ENCODE results near the gene CRTAC1.
A peak's percentile ranks its signal among the peaks of the same experiment; 100 is the strongest.

CRTAC1 gene

GRCh38 chr10:97830064-97830463 is 200.4 kb downstream of the CRTAC1 start:
- H3K36me3 Mint-ChIP-seq: peaks cover 2% of the 10 kb centered on the region
- H3K27me3 Mint-ChIP-seq: no peaks in the 10 kb centered on the region
- no peaks in the 10 kb centered on the region for H3K9me3 Mint-ChIP-seq (ENCODE audit: low read depth)
- H3K4me3 Mint-ChIP-seq: no peak overlapping the region
- peaks cover 24% of the 10 kb centered on the region for H3K4me1 Mint-ChIP-seq (ENCODE audit: low read depth)
- H3K27ac Mint-ChIP-seq: no peak overlapping the region

GRCh38 chr10:97828721-97829120 is 201.7 kb downstream of the CRTAC1 start:
- H3K27me3 Mint-ChIP-seq: no peaks in the 10 kb centered on the region
- peak overlapping the region; percentile 52 for H3K4me3 Mint-ChIP-seq
- no peaks in the 10 kb centered on the region for H3K9me3 Mint-ChIP-seq (ENCODE audit: low read depth)
- peaks cover 3% of the 10 kb centered on the region for H3K36me3 Mint-ChIP-seq
- H3K4me1 Mint-ChIP-seq (ENCODE audit: low read depth): peaks cover 24% of the 10 kb centered on the region
- H3K27ac Mint-ChIP-seq: no peak overlapping the region

DNA sequence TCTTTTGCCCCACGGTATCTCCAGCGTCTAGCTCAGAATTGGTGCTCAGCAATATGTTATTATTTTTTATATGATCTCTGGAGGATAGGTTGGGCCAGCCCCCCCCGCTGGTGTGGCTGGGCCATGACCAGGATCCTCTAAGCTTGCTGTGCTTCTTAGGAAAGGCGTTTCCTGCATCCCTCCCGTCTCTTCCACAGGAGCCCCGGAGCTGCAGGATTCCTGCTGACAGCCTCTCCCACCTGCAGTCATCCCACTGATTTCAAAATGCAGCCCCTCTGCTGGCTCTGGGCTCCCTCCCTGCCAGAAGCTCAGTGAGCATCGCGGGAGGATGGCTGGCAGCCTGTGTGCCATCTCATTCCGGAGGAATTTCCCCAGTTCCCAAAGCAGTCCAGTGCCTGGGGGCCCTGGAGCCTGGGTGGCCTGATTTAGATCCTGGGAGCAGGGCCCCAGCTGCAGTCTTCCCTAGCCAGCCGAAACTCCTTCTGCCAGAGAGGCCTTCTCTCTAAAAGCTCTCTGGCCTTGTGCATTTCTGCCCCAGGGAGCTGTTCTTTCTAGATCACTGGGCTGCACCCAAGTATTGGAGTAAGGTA is 202.6 kb downstream of the CRTAC1 start:
- Mint-ChIP-seq H3K27ac (no peak overlapping the region), H3K27me3 (no peaks in the 10 kb centered on the region), H3K4me1 (ENCODE audit: low read depth) (peaks cover 24% of the 10 kb centered on the region), H3K4me3 (no peak overlapping the region), H3K9me3 (ENCODE audit: low read depth) (no peaks in the 10 kb centered on the region), H3K36me3 (peaks cover 4% of the 10 kb centered on the region)

GRCh38 chr10:97826892-97827291 is 203.5 kb downstream of the CRTAC1 start:
- Mint-ChIP-seq H3K27ac (no peak overlapping the region), H3K4me3 (no peak overlapping the region), H3K9me3 (ENCODE audit: low read depth) (no peaks in the 10 kb centered on the region), H3K36me3 (peaks cover 3% of the 10 kb centered on the region), H3K27me3 (no peaks in the 10 kb centered on the region), H3K4me1 (ENCODE audit: low read depth) (peaks cover 24% of the 10 kb centered on the region)

- Mint-ChIP-seq H3K36me3 (peaks cover 2% of the 10 kb centered on the region), H3K27me3 (no peaks in the 10 kb centered on the region), H3K4me3 (no peak overlapping the region), H3K9me3 (ENCODE audit: low read depth) (no peaks in the 10 kb centered on the region), H3K27ac (no peak overlapping the region), H3K4me1 (ENCODE audit: low read depth) (peaks cover 21% of the 10 kb centered on the region)
These were observed 205.2 kb downstream of the CRTAC1 start for GRCh38 chr10:97825020-97825760.

DNA sequence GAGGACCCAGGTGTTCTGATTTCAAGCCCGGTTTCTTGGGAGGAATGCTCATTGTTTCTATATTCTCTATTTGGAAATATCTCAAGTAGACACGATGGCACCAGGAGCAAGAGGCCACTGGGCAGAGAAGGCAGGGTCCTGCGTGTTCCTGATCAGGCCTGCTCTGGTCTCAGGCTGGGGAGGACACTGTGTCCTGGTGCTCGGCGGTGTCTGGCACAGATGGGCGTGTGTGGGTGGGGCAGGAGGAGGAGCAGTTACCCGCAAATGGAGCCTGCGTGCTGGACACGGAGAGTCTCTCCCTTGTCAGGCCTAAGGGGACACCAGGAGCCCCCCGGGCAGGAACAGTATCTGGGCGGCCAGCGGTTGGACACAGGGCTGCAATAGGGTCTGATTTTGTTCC is 206.7 kb downstream of the CRTAC1 start:
- Mint-ChIP-seq H3K27me3 (no peaks in the 10 kb centered on the region), H3K4me3 (no peak overlapping the region), H3K27ac (no peak overlapping the region), H3K9me3 (ENCODE audit: low read depth) (no peaks in the 10 kb centered on the region), H3K4me1 (ENCODE audit: low read depth) (peaks cover 8% of the 10 kb centered on the region), H3K36me3 (peaks cover 2% of the 10 kb centered on the region)

DNA sequence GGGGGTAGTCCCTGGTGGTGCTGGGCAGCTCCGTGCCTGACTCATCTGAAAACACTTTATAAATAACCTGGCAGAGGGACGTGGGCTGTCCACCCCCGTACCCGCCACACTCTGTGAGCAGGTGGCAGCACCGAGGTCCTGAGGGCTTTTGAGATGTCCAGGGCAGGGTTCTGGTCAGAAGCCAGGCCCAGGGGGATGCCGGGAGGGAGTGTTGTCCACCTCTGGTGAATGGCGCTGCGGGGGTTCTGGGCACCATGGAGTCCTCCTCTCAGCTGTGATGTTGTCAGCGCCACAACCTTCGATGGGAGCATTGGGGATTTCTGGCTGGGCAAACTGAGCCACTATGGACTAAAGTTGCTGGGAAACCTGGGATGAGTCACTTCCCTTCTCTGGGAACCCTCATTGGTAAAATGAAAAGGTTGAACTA is 208.1 kb downstream of the CRTAC1 start:
- Mint-ChIP-seq H3K36me3 (peaks cover 2% of the 10 kb centered on the region), H3K27me3 (no peaks in the 10 kb centered on the region), H3K4me1 (ENCODE audit: low read depth) (no peaks in the 10 kb centered on the region), H3K27ac (no peak overlapping the region), H3K9me3 (ENCODE audit: low read depth) (no peaks in the 10 kb centered on the region), H3K4me3 (no peak overlapping the region)

DNA sequence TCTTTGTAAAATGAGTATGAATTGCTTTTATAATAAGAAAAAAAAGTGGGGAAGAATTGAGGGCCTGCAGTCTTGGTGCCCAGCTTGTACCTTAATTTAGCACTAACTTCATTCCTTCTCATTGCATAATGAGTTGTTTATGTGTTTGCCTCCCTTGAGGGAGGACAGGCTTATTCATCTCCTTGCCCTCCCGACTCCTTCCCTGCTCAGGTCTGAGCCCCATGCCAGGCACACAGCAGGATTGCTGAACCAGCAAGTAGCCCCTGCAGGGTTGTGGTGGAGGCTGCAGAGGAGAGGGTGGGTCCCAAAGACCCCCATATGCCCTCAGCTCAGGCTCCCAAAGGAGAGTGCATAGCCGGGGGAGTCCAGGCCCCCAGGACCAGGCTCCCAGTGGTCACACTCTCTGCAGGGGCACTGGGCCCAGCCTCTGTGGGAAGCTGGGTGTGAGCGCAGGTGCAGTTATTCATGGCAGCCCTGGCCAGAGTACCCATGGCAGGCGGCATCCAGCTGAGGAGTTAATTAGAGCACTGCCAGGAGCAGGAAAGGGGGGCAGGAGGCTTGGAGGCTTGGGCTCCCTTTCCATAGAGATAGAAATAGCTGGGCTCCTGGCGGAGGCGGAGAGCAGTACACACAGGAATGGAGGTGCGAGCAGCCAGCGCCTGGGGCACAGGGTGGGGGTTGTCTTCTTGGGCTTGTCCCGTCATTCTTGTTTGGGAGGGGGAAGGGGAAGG is 208.9 kb downstream of the CRTAC1 start:
- no peak overlapping the region for H3K27ac Mint-ChIP-seq
- no peaks in the 10 kb centered on the region for H3K9me3 Mint-ChIP-seq (ENCODE audit: low read depth)
- no peaks in the 10 kb centered on the region for H3K27me3 Mint-ChIP-seq
- no peaks in the 10 kb centered on the region for H3K4me1 Mint-ChIP-seq (ENCODE audit: low read depth)
- peaks cover 2% of the 10 kb centered on the region for H3K36me3 Mint-ChIP-seq
- no peak overlapping the region for H3K4me3 Mint-ChIP-seq

DNA sequence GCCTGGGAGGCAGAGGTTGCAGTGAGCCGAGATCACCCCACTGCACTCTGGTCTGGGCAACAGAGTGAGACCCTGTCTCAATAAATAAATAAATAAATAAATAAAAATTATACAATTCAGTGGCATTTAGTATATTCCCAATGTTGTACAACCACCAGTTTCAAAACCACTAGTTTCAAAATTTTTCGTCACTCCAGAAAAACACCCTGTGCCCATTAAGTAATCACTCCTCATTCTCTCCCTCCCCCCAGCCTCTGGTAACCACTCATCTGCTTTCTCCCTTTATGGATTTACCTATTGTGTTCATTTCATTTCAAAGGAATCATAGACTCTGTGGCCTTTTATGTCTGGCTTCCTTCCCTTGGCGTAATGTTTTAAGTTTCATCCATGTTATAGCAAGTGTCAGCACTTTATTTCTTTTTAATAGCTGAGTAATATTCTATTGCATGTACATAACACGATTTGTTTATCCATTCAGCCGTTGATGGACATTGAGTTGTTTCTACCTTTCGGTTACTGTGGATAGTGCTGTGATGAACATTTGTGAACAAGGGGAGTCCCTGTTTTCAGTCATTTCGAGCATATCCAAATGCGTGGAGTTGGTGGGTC is 210.2 kb downstream of the CRTAC1 start:
- no peak overlapping the region for H3K4me3 Mint-ChIP-seq
- H3K9me3 Mint-ChIP-seq (ENCODE audit: low read depth): no peaks in the 10 kb centered on the region
- no peaks in the 10 kb centered on the region for H3K4me1 Mint-ChIP-seq (ENCODE audit: low read depth)
- H3K27me3 Mint-ChIP-seq: no peaks in the 10 kb centered on the region
- H3K27ac Mint-ChIP-seq: no peak overlapping the region
- H3K36me3 Mint-ChIP-seq: peaks cover 2% of the 10 kb centered on the region

DNA sequence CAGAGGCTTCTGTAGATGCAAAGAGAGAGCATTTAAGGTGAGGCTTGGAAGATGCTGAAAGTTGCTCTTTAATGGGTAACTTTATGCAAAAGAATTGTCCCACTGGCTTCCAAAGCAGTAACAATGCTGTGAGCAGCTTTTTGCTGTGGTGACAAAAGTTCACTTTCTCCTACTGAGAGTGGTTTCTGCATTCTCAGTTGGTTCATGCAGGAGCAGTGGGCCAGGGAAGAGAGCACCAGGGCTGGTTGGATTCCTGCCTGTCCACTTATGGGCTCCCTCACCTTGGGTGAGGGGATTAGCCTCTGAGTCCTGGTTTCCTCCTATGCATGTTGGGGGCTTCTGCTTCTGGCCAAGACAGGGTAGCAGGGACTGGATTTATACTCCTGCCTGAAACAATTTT is 211.8 kb downstream of the CRTAC1 start:
- Mint-ChIP-seq H3K4me1 (ENCODE audit: low read depth) (no peaks in the 10 kb centered on the region), H3K27ac (no peak overlapping the region), H3K4me3 (no peak overlapping the region), H3K36me3 (no peaks in the 10 kb centered on the region), H3K9me3 (ENCODE audit: low read depth) (no peaks in the 10 kb centered on the region), H3K27me3 (no peaks in the 10 kb centered on the region)

- Mint-ChIP-seq H3K4me3 (no peak overlapping the region), H3K36me3 (no peaks in the 10 kb centered on the region), H3K27ac (no peak overlapping the region), H3K9me3 (ENCODE audit: low read depth) (no peaks in the 10 kb centered on the region), H3K4me1 (ENCODE audit: low read depth) (peaks cover 8% of the 10 kb centered on the region), H3K27me3 (no peaks in the 10 kb centered on the region)
These were observed 213.8 kb downstream of the CRTAC1 start for GRCh38 chr10:97816609-97817008.
